ENCODE measurements around the gene AGMAT.

DNA sequence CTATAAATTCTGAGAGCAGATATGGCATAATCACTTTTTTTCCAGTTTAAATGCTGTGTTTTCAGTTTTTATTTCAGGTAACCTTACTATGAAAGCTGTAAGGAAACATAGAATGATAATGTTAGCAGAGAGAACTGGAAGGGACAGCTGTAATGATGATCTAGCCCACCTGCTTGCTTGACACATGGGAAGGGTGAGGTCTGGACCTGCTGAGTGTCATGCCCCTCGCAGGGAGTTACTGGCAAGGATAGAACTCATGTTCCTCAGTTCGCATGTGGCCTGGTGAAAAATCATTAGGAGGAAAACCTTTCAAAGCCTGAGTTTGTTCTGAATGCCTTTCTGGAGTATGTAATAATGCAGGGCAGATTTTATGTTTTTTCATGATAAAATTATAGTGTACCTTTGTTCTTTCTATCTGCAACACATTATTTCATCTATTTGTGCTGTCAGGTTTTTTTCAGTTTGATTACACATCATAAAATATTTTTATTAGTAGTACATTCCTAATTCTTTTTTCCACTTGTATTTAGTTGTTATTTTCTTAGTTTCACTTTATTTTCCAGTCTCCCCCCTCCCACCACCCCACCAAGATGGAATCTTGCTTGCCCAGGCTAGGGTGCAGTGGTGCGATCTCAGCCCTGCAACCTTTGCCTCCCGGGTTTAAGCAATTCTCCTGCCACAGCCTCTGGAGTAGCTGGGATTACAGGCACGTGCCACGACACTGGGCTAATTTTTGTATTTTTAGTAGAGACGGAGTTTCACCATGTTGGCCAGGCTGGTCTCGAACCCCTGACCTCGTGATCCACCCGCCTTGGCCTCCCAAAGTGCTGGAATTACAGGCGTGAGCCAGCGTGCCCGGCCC lies 40.4 kb upstream of the AGMAT start:
- TF ChIP-seq ZFX (CRISPR knock-in tag; IDR thresholded peaks at IDR 0.05) (no peak), RAD21 (CRISPR knock-in tag; conservative IDR thresholded peaks at IDR 0.05 in 1 of 2, IDR thresholded peaks at IDR 0.05 in 1 of 2) (no peak), TAF1 (IDR thresholded peaks at IDR 0.05; ENCODE audit: control insufficient read depth, extremely low read depth, insufficient read depth, low read length, severe bottlenecking) (no peak), BDP1 (IDR thresholded peaks at IDR 0.05; ENCODE audit: insufficient read depth, insufficient read length) (no peak), MEIS2 (IDR thresholded peaks at IDR 0.05; ENCODE audit: partially characterized antibody) (no peak), HNRNPL (IDR thresholded peaks at IDR 0.05; ENCODE audit: low read depth, low read length) (no peak)

Data from K562 (cell line).